KOPT-K1 (cell line): ENCODE results near the gene RUSF1.

Experiments used
- H3K27ac ChIP-seq: fragments of 200-600 bp; sonication (generic); 2 replicates; pipeline ENCODE4 v1.5.1; 2016; ENCODE audit warnings: antibody characterized with exemption, mild to moderate bottlenecking, low read depth, low read length; ENCODE audit not compliant: poor library complexity, severe bottlenecking
- H3K36me3 ChIP-seq: fragments of 200-600 bp; sonication (generic); 2 replicates; pipeline ENCODE4 v1.5.1; 2017; ENCODE audit warnings: antibody characterized with exemption, mild to moderate bottlenecking, low read length, moderate library complexity; ENCODE audit not compliant: insufficient read depth
- H3K9me3 ChIP-seq: fragments of 200-600 bp; sonication (generic); 2 replicates; pipeline ENCODE4 v1.5.1; 2017; ENCODE audit warnings: antibody characterized with exemption, low read length, mild to moderate bottlenecking; ENCODE audit not compliant: insufficient read depth, poor library complexity, severe bottlenecking

RUSF1 gene

DNA sequence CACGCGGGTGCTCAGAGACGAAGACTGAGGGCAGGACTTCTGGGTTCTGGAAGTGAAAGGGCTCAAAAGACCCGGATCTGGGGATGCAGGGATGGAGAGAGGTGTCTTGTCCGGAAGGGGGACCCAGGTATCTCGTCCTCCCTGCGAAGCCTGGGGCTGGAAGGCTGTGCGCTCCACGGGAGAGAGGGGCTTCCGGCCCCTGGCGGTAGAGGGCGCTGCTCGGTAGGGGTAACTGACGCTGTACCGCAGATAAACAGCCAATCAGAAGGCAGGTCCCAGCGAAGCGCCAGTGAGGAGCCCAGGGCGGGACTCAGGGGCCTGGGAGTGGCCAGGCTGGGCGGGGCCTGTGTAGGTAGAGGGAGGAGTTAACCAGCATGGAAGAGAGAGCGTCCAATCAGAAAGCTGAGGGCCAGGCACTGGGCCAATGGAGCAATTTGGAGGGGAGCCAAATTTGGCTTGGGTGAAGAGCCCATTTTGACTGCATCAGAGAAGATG lies 35.4 kb downstream of the RUSF1 start:
- no peak overlapping the region for H3K27ac ChIP-seq
- H3K9me3 ChIP-seq: no peaks in the 10 kb centered on the region
- no peaks in the 10 kb centered on the region for H3K36me3 ChIP-seq

- Histone ChIP-seq H3K36me3 (peaks cover 1% of the 10 kb centered on the region; the same call in 1 of the 2 replicates), H3K27ac (no peak within 1 kb of the TSS)
Observed at GRCh38 chr16:31471875-31472708, 36.1 kb downstream of the RUSF1 start, which contains the start of gene TGFB1I1. TSS of gene TGFB1I1 (plus strand) at chr16:31472152. CDS start at chr16:31472189, 37 bp downstream.

DNA sequence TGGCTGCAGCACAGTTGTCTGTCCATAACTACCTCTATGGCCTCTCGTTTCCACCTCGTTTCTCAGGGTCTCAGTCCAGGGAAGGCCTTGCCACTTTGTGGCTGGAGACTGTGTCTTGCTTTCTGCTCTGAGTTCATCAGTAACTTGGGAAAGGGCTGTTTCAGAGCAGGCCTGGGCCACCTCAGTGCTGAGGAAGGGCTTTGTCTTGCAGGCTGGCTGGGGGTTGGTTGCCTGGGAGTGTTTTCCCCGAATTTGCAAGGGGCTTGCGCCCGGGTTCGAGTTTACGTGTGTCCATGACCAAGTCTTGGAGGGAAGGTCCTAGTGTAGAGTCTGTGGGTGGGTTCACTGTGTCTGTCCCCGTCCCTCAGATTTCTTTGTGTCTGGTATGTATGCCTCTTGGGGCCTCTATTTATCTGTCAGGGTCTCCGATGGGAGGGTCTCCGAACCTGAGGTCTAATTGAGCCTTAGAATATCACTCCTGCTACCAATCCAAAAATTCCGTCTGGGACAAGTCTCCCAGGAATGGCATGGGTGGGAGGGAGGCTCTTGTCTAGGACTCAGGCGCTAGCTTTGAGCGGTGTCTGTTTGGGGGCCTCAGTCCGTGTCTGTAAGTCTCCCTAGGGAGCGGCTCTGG lies 36.8 kb downstream of the RUSF1 start:
- Histone ChIP-seq H3K27ac (no peak overlapping the region), H3K36me3 (peaks cover 9% of the 10 kb centered on the region), H3K9me3 (no peaks in the 10 kb centered on the region)

More at GRCh38 chr16:31471875-31472708, 36.1 kb downstream of the RUSF1 start, which contains the start of gene TGFB1I1:
- no peaks in the 10 kb centered on the region for H3K9me3 ChIP-seq

GRCh38 chr16:31470615-31471014 lies 37.6 kb downstream of the RUSF1 start:
- no peak overlapping the region for H3K27ac ChIP-seq
- H3K36me3 ChIP-seq: peaks cover 16% of the 10 kb centered on the region
- H3K9me3 ChIP-seq: no peaks in the 10 kb centered on the region

GRCh38 chr16:31467858-31468257 lies 40.3 kb downstream of the RUSF1 start:
- H3K9me3 ChIP-seq: no peaks in the 10 kb centered on the region

GRCh38 chr16:31467151-31467773 lies 40.9 kb downstream of the RUSF1 start:
- peak overlapping the region; percentile 53 for H3K27ac ChIP-seq
- H3K9me3 ChIP-seq: no peaks in the 10 kb centered on the region
- H3K36me3 ChIP-seq: peaks cover 42% of the 10 kb centered on the region

More at GRCh38 chr16:31467858-31468257, 40.3 kb downstream of the RUSF1 start:
- H3K36me3 ChIP-seq: peaks cover 36% of the 10 kb centered on the region
- H3K27ac ChIP-seq: no peak overlapping the region

DNA sequence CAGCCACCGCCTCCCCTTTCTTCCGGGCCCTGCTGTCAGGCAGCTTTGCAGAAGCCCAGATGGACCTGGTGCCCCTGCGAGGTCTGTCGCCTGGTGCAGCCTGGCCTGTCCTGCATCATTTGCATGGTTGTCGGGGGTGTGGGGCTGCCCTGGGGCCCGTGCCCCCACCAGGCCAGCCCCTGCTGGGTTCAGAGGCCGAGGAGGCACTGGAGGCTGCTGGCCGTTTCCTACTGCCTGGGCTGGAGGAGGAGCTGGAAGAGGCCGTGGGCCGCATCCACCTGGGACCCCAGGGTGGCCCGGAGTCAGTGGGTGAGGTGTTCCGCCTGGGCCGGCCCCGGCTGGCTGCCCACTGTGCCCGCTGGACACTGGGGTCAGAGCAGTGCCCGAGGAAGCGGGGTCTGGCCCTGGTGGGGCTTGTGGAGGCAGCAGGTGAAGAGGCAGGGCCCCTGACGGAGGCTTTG lies 41.8 kb downstream of the RUSF1 start:
- peaks cover 49% of the 10 kb centered on the region for H3K36me3 ChIP-seq
- no peaks in the 10 kb centered on the region for H3K9me3 ChIP-seq
- peak overlapping the region; percentile 53 for H3K27ac ChIP-seq

DNA sequence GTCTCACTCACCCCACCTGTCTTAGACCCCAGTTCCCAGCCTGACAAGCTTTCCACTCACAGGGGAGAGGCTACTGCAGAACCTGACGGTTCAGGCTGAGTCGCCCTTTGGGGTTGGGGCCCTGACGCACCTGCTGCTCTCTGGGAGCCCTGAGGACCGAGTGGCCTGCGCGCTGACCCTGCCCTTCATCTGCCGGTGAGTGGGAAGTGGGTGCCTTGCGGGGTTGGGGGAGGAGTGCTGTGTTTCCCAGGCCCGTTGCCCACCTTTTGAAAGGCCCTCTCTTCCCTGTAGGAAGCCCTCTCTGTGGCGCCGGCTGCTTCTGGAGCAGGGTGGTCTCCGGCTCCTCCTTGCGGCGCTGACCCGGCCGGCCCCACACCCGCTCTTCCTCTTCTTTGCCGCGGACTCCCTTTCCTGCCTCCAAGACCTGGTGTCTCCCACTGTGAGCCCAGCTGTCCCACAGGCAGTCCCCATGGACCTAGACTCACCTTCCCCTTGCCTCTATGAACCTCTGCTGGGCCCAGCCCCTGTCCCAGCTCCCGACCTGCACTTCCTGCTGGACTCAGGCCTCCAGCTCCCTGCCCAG lies 42.3 kb downstream of the RUSF1 start:
- no peaks in the 10 kb centered on the region for H3K9me3 ChIP-seq
- H3K27ac ChIP-seq: no peak overlapping the region
- H3K36me3 ChIP-seq: peaks cover 49% of the 10 kb centered on the region

DNA sequence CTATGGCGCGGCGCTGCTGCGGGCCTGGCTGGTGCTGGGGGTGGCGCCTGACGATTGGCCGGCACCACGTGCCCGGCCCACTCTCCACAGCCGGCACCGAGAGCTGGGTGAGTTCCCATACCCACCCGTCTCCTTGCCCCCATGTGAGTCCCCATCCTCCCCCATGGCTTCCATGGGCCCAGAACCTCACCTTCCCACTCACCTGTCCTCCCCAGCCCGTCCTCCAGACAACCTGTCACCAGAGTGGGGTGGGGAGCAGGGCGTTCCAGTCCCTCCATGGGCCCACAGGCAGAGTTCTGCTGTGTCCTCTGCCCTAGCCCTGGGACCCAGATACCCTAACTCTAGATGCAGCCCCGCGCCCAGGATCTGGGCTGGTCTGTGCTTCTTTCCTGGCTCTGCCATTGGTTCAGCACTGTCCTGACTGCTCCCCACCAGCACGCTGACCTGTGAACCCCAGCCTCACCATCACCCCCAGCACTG lies 43.4 kb downstream of the RUSF1 start:
- no peak overlapping the region for H3K27ac ChIP-seq
- no peaks in the 10 kb centered on the region for H3K9me3 ChIP-seq
- H3K36me3 ChIP-seq: peaks cover 49% of the 10 kb centered on the region

- no peak overlapping the region for H3K27ac ChIP-seq
Observed at GRCh38 chr16:31464348-31464769, 43.8 kb downstream of the RUSF1 start.

GRCh38 chr16:31461921-31462804 lies 46.0 kb downstream of the RUSF1 start:
- Histone ChIP-seq H3K27ac (no peak overlapping the region), H3K36me3 (peaks cover 52% of the 10 kb centered on the region), H3K9me3 (no peaks in the 10 kb centered on the region)

More at GRCh38 chr16:31464348-31464769, 43.8 kb downstream of the RUSF1 start:
- no peaks in the 10 kb centered on the region for H3K9me3 ChIP-seq
- peaks cover 49% of the 10 kb centered on the region for H3K36me3 ChIP-seq

GRCh38 chr16:31461201-31461920 lies 46.8 kb downstream of the RUSF1 start:
- peaks cover 52% of the 10 kb centered on the region for H3K36me3 ChIP-seq
- no peaks in the 10 kb centered on the region for H3K9me3 ChIP-seq
- no peak overlapping the region for H3K27ac ChIP-seq

DNA sequence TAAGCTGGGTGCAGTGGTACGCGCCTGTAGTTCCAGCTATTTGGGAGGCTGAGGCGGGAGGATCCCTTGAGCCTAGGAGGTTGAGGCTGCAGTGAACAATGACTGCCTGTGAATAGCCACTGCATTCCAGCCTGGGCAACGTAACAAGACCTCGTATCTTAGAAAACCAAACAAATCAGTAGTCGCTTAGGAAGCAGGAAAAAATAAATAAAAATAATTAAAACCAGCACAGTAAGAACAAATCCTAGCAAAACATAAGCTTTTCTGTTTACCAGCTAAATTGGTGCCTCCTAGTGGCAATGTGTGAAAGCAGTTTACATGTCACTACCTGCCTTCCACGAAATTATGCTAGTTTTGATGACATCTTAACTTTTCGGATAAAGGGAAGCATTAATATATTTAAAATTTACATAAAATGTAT lies 47.6 kb downstream of the RUSF1 start:
- no peaks in the 10 kb centered on the region for H3K9me3 ChIP-seq
- H3K27ac ChIP-seq: peak overlapping the region; percentile 85
- H3K36me3 ChIP-seq: peaks cover 52% of the 10 kb centered on the region; the same call in 1 of the 2 replicates
